ENCODE data around the gene SPTA1.

SPTA1 gene

DNA sequence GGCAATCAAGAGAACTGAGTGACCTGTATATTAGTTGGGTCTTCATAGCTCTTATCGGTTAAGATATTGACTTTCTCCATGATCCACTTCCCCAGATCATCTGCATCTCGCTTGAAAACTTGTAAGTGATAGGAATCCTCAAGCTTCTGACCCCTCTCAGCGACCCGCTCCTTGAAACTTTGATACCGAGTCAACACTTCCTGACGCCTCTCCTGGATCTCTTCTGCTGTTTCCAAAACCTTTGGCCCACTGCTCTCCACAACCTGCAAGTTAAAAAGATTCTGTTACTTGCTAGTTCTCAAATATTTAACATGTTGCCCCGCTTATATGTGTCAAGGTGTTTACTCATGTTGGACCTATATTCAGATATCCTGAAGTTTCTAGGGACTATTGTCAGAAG is 1.4 kb downstream of the SPTA1 start:
- no peak overlapping the region for H3K27ac ChIP-seq
- TF ChIP-seq, protein P1, sequence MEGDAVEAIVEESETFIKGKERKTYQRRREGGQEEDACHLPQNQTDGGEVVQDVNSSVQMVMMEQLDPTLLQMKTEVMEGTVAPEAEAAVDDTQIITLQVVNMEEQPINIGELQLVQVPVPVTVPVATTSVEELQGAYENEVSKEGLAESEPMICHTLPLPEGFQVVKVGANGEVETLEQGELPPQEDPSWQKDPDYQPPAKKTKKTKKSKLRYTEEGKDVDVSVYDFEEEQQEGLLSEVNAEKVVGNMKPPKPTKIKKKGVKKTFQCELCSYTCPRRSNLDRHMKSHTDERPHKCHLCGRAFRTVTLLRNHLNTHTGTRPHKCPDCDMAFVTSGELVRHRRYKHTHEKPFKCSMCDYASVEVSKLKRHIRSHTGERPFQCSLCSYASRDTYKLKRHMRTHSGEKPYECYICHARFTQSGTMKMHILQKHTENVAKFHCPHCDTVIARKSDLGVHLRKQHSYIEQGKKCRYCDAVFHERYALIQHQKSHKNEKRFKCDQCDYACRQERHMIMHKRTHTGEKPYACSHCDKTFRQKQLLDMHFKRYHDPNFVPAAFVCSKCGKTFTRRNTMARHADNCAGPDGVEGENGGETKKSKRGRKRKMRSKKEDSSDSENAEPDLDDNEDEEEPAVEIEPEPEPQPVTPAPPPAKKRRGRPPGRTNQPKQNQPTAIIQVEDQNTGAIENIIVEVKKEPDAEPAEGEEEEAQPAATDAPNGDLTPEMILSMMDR (IDR thresholded peaks at IDR 0.05), result no peak
- no peak for TF ChIP-seq ZFX (IDR thresholded peaks at IDR 0.05; ENCODE audit: borderline replicate concordance)

DNA sequence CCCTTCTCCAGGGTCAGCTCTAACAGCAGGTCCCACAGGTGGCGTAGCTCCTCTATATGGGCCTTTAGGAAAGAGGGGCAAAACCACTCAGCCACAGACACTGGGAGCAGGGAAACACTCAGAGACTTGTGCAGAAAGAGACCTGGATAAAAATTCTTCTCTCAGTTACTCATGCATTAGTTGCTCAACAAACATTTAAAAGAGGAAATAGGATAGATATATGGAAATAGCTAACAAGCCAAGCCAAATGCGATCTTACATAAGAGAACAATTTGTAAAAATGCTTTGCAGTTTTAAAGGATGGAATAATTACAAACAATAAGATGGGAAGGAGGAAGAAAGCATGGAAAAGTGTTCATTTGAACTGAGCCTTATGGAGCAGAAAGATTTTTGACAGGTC is 4.9 kb downstream of the SPTA1 start:
- no peak overlapping the region for H3K27ac ChIP-seq
- no peak for TF ChIP-seq ZFX (IDR thresholded peaks at IDR 0.05; ENCODE audit: borderline replicate concordance)
- TF ChIP-seq, protein P1 (IDR thresholded peaks at IDR 0.05), result no peak

DNA sequence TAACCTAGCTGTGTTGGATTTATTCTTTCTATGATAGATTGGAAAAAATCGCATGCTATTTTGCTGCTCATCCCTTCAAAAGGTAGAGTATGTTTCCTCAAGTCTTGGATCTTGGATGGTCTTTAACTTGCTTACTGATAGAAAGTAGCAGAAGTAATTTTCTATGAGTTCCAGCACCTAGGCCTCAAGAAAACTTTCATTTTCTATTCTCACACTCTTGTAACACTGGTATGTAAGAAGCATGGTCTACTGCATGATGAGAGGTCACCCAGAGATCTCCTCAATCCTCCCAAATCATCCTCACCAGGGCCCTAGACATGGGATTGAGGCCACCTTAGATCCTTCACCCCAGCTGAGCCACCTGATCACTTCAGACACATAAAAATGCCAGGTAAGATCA is 7.2 kb downstream of the SPTA1 start:
- TF ChIP-seq ZFX (IDR thresholded peaks at IDR 0.05; ENCODE audit: borderline replicate concordance), result no peak
- TF ChIP-seq, protein P1 (IDR thresholded peaks at IDR 0.05), result no peak
- H3K27ac ChIP-seq, result no peak overlapping the region

DNA sequence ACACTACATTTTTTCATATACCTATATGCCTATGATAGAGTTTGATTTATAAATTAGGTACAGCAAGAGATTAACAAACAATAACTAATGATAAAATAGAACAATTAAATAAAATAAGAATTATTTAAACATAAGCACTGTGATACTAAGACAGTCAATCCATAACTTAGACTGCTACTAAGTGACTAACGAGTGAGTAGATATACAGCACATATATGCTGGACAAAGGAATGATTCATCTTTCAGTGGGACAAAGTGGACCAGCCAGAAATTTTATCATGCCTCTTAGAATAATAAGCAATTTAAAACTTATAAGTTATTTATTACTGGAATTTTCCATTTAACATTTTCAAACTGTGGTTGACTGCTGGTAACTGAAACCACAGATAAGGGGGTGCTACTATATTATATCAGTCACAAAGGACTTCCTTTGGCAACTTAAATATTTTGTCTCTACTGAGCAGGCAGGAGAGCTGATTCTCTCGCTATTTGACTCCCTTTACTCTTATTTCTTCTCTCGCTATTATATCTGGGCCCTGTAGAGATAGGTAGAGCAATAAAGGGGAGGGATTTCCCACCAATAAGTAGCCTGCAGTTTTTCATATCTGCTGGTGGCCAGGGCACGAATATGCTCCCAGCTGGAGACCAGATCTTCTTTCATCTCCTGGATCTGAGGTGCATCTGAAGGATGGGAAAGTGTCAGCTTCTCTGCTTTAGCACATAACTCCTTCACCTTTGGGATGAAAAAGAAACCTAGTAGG is 10.8 kb downstream of the SPTA1 start:
- TF ChIP-seq, protein P1 (IDR thresholded peaks at IDR 0.05), result no peak
- TF ChIP-seq ZFX (IDR thresholded peaks at IDR 0.05; ENCODE audit: borderline replicate concordance), result no peak
- H3K27ac ChIP-seq, result no peak overlapping the region

DNA sequence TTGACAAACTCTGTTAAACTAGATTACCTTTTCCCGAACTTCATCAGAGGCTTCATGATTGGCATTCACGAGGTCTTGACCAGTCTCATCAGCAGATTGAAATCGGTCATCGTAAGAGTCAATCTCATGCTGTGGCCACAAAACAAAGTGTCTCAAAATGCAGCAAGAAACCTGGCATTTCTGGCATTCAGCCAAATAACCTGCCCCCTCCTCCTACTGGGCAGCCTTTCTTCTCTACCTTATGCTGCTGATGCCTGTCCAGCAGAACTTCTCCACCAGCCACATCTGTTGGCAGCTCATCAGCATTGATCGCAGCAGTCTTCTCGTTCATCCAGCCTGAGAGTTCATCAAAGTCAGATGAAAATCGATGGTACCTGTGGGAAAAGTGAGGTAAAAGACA is 12.2 kb downstream of the SPTA1 start:
- no peak for TF ChIP-seq ZFX (IDR thresholded peaks at IDR 0.05; ENCODE audit: borderline replicate concordance)
- TF ChIP-seq, protein P1 (IDR thresholded peaks at IDR 0.05), result no peak
- no peak overlapping the region for H3K27ac ChIP-seq

DNA sequence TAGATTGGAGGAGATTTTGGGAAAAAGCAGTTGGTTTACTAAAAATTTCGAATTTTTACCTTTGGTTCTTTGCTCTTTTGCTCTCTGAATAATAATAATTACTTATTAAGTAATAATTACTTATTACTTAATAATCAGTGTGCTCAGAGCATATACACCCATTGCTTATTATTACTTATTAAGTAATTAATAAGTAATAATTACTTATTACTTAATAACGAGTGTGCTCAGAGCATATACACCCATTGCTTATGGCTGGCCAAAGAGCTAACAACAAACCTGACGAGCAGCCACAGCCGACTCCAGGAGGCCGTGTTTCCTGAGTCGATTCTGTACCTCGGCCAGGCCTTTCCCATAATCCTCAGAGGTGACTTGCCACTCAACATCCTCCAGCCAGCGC is 20.5 kb downstream of the SPTA1 start:
- TF ChIP-seq, protein P1 (IDR thresholded peaks at IDR 0.05), result no peak
- no peak for TF ChIP-seq ZFX (IDR thresholded peaks at IDR 0.05; ENCODE audit: borderline replicate concordance)
- no peak overlapping the region for H3K27ac ChIP-seq

DNA sequence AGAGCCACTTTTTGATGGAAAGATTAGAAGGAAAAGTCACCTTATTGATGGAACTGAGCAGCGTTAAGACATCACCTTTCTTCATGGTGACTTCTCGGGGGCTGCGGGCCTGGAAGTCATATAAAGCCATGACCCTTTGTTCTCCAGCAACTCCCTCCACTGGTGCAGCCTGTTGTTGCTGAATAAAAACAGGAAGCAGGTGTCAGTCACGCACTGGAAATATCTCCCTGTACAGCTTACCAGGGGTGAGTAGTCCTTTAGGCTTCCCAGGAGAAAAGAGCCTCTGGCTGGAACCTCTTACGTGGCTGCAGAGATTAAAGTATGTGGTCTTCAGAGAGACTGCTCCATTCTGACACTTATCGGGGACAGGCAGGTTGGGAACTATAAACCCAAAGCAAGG is 31.9 kb downstream of the SPTA1 start:
- TF ChIP-seq ZFX (IDR thresholded peaks at IDR 0.05; ENCODE audit: borderline replicate concordance), result no peak
- TF ChIP-seq, protein P1 (IDR thresholded peaks at IDR 0.05), result no peak
- no peak overlapping the region for H3K27ac ChIP-seq

All from 22Rv1 (cell line).